CD4-positive, alpha-beta T cell treated with Interleukin-2 at 100 ng/mL for 4 hours (primary cell): ENCODE results near the gene MCM7.
A peak's percentile ranks its signal among the peaks of the same experiment; 100 is the strongest.

Source experiments
- DNase-seq: peaks from one replicate; pipeline ENCODE4 v3.0.0-alpha.2; 2020; ENCODE audit warnings: low spot score

The MCM7 gene

DNA sequence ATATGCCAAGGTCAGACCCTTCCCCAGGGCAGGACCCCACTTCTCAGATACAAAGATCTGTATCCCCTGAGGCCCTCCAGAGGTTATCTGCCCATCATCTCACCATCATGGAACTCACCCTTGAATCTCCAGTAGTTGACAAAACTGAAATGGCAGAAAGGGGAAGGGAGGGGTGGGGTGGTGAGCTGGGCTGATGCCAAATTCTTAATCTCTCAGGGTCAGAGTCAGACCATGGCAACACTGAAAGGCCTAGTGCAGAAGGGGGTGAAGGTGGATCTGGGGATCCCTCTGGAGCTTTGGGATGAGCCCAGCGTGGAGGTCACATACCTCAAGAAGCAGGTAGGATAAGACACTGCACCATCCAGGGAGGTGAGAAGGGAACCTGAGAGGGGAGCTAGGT, 21.4 kb upstream of the MCM7 start:
- no peak for DNase-seq

DNA sequence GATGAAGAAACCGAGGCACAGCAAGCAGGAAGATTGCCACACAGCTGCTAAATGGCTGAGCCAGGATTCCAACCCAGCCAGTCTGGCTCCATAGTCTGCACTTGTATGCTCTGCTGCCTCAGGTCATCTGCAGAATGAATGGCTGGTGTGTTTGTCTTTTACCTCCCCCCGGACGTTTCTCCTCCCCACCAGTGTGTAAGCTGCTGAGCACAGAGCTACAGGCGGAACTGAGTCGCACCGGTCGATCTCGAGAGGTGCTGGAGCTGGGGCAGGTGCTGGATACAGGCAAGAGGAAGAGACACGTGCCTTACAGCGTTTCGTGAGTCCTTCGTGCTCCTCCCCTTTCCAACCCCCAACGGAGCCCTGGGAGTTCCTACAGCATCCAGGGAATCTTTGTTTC, 20.9 kb upstream of the MCM7 start:
- no peak for DNase-seq

DNA sequence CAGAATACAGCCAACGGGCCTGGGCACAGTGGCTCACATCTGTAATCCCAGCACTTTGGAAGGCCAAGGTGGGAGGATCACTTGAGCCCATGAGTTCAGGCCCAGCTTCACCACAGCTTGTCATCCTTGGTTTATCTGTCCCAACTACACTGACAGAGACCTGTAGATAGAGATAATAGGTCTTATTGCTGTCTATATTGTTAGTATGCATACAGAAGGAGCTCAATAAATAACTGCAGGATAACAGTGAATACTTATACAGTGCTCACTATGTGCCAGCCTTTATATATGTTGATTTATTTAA, 19.5 kb upstream of the MCM7 start:
- no peak for DNase-seq

DNA sequence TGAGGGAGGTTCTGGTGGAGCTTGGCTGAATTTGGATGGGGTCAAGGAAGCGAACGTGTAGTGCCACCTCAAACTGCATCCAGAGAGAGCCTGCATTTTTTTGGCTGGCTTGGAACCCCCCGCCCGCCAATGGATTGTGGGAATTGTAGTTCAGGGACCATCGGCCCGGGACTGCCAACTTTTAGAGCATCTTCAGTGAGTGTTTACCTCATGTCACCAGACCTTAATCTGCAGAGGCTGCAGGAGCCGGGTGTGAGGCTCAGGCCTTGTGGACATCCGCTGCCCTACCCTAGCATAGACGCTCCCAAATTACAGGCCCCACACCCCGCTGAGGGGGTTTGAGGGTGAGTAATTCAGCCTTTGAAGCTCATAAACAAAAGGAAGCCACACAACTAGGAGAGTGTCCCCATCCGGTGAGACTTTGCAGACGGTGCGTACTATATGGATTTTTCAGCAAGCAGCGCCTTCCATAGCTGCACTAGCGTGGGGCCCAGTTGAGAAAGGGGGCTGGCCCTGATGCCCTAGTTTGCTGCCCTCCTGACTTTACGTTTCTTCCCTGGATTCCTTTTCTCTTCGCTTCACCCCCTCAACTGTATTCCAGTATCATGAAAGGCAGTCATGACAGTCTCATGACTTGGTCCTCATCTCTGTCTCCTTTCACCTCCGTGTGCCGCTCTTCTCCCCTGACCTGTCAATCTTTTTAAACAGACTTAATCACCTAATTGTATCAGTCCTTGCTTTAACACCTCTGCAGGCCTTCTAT, 19.0 kb upstream of the MCM7 start:
- peak; percentile 83 for DNase-seq

DNA sequence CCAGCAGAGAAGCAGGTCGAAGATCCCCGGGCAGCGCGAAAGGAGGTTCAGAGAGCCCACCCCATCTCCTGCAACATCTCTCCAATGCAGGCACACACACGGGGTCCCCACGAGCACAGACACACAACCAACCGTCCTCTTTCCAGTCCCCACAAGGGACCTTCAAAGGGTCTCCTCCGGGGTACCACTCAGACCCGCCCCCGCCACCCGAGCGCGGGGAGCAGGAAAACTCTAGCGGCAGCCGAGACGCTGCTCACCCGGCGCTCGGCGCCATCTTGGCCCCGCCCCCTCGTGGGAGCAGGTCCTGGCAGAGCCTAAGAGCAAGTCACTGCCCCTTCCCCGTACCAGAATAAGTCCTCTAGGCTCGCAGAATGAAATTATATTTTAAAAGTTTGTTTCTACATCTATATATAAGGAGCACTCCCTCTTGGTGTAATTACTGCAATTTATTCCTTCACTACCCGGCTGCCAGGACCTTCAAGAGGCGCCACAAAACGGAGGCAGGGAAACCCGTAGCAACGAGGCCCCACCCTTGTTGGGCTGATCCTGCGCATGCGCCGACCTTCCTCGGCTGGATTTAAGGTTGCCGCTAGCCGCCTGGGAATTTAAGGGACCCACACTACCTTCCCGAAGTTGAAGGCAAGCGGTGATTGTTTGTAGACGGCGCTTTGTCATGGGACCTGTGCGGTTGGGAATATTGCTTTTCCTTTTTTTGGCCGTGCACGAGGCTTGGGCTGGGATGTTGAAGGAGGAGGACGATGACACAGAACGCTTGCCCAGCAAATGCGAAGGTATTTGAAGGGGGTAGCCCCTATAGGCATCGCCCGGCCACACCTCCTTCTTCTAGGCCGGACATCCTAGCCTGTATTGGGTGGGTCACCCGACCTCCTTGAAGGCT, 18.1 kb upstream of the MCM7 start, which contains the start of the genes CNPY4 and TAF6:
Gene CNPY4, plus strand, starts transcription at position 563 of the 898 bp plus-strand sequence. Its CDS starts 111 bp downstream, at position 674.
Gene TAF6, minus strand, starts transcription at position 287 of the 898 bp plus-strand sequence. CDS start 5,149 bp downstream, outside the sequence.
- DNase-seq: peak; percentile 97

DNA sequence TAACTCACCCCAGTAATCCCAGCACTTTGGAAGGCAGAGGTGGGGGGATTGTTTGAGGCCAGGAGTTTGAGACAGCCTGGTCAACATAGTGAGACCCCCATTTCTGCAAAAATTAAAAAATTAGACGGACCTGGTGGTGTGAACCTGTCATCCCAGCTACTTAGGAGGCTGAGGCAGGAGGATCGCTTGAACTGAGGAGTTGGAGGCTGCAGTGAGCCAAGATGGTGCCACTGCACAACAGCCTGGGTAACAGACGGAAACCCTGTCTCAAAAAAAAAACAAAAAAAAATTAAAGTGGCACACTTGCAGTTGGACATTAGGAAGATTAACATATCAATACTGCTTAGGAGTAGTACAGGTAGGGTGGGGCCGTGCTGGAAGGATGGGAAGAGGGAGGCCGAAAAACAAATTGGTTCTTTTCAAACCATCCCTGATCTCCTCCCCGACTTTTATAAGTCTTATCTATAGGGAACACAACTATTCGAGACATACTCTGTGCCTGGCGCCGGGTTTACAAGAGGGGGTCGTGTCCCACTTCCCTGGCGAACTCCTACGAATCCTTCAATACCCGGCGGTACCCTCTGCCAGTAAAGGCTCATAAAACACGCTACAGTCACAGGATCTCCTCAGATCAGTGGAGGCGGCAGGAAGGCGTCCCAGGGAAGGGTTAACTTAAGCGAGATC, 17.3 kb upstream of the MCM7 start:
- DNase-seq: no peak

DNA sequence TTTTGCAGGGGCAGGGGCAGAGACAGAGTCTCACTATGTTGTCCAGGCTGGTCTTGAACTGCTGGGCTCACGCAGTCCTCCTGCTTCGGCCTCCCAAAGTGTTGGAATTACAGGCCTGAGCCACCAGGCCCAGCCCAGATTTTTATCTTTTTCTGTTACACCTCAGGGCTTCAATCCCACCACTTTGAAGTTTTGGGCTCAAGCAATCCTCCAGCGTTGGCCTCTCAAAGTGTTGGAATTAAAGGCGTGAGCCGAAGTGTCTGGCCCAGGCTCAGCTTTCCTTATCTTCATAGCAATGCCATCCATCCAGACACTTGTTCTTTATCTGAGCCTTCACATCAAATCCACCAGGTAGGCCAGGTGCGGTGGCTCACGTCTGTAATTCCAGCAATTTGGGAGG, 13.8 kb upstream of the MCM7 start:
- no peak for DNase-seq

DNA sequence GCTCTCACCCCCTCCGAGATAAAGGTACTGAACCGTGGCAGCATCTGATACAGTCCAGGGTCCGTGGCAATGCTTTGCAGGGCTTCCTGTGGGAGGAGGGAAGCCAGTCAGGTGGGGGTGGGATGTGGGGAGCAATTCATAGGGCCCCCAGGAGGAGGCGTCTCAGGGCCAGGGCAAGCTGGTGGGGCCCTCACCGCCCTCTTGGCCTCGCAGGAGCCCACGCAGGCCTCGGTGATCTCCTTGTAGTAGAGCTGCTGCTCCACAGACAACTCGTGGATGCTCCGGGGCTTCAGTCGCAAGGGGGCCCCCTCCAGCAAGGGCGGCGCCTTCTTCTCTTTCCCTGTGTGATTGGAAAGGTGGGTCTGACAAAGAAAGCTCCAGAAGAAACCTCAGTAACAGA, 10.7 kb upstream of the MCM7 start:
- DNase-seq: no peak

DNA sequence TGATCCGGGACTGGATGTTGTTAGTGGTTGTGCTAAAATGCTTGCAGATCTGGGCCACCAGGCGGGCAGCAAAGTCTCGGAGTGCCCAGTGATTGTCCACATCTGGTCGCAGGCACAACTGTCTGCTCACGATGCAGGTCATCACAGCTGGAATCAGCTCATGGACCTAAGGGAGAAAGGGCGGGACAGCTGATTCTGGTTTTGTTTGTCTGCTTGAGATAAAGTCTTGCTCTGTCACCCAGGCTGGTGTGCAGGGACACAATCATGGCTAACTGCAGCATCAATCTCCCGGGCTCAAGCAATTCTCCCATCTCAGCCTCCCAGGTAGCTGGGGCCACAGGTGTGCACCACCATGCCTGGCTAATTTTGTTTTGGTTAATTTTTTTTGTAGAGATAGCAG, 10.0 kb upstream of the MCM7 start:
- DNase-seq: no peak

DNA sequence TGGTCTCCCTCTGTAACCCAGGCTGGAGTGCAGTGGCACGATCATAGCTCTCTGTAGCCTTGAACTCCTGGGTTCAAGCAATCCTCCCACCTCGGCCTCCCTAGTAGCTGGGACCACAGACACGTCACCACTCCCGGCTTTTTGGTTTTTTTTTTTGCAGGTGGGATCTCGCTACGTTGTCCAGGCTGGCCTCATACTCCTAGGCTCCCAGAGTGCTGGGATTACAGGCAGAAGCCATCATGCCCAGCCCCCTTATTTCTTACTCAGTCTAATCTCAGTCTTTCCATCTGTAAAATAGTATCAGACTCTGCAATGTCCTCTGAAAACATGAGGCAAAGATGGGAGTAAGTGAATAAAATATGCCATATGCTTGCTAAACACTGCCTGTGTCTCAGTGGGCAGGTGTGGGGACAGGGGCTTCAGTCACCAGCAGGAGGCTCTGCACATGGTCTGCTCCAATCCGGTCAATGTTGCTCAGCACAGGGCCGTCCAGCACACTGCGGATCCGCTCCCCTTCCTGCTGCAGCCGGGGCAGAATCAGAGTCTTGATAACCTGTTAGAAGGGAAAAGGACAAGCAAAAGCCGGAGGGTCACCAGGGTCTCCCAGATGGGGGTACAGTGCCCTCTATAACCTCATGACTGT, 8.4 kb upstream of the MCM7 start:
- no peak for DNase-seq

DNA sequence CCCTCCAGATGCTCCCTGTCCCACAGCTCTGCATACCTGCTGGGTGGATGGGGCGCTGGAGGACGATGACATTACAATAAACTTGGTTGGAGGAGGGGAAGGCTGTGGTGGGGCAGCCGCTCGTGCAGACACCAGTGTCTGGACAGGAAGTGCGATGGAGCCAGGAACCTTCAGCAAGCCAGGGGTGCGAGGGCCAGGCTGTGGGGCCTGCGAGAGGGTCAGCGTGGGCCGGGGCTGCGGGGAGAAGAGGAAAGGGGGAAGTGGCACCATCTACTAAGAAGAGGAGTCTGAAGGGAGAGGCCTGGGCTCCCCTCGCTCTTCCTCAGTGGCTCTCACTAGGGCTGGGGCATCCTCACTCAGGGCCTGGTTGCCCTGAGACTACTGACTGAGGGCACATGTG, 6.7 kb upstream of the MCM7 start:
- no peak for DNase-seq

DNA sequence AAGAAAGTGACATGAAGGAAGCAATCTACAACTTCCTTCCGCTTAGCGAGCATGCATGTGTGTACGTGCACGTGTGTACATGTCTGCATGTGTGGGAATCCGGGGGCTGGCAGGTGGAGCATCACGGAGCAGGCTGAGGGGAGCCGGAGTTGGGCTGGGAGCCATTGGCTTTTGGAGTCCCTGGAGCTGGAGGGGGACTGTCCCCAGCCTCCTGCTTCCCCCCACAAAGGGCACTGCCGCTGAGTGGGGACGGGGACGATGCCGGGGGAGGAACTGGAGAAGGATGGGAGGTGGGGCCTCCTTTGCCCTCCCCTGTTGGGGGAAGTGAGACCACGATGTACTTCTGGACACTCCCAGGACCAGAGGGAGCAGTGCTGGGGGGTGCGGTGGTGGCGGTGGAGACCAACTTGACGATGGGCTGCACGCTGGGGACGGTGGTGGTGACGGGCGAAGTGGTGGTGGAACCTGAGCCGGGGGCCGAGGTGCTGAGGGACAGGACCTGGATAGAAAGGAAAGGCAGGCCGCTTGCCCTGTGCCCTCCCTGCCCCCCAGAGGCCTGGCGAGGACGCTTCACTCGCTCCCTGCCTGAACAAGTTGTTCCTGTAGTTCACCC, 6.0 kb upstream of the MCM7 start:
- no peak for DNase-seq

DNA sequence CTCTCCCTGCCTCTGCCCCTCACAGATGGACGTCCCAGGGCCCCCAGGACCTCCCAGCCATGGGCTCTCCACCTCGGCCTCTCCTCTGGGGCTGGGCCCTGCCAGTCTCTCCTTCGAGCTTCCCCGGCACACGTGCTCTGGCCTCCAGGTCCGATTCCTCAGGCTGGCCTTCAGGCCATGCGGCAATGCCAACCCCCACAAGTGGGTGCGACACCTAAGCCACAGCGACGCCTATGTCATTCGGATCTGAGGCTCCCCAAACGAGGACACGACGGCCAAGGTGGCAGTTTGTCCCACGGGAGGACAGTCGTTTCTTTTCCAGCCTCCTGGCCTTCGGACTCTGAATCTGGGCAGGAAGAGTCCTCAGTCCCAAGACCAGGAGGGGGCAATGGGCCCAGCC, 5.4 kb upstream of the MCM7 start:
- no peak for DNase-seq

DNA sequence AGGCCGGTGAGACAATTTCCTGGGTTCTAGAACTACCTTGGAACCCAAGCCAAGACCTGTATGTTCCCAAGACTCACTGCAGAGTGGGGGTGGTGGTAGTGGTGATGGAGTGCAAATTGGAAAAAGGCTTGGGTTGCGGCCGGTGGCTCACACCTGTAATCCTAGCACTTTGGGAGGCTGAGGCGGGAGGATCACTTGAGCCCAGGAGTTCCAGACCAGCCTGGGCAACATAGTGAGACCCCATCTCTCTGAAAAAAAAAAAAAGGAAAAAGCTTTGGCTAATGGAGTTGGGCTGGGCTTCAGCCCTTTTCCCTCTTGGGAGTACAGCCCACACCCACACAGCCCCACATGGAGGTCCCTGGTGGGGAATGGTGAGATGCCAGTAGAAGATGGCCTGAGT, 4.3 kb upstream of the MCM7 start:
- DNase-seq: no peak

DNA sequence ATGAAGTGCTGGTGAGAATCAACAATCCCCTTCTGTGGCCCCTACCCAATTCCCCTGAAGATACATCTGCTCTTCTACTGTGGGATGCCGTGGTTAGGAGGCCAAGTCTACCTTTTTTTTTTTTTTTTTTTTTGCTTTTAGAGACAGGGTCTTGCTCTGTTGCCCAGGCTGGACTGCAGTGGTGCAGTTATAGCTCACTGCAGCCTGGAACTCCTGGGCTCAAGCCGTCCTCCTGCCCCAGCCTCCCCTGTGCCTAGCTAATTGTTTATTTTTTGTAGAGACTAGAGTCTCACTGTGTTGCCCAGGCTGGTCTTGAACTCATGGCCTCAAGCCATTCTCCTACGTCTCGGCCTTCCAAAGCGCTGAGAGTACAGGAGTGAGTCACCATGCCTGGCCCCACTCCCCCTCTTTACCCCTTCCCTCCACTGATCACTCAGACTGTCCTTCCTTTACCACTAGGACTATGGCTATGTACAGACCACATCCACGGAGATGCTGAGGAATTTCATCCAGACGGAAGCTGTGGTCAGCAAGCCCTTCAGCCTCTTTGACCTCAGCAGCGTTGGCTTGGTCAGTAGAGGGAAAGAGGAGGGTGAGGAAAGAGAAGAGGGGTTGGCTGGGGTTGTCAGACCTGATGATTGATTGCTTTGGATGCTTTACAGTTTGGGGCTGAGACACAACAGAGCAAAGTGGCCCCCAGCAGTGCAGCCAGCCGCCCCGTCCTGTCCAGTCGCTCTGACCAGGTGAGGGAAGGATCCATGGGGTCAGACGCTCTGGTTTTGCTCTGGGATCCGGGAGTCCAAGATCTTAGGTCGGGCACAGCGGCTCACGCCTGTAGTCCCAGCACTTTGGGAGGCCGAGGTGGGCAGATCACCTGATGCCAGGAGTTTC, 2.0 kb upstream of the MCM7 start:
- DNase-seq: no peak

DNA sequence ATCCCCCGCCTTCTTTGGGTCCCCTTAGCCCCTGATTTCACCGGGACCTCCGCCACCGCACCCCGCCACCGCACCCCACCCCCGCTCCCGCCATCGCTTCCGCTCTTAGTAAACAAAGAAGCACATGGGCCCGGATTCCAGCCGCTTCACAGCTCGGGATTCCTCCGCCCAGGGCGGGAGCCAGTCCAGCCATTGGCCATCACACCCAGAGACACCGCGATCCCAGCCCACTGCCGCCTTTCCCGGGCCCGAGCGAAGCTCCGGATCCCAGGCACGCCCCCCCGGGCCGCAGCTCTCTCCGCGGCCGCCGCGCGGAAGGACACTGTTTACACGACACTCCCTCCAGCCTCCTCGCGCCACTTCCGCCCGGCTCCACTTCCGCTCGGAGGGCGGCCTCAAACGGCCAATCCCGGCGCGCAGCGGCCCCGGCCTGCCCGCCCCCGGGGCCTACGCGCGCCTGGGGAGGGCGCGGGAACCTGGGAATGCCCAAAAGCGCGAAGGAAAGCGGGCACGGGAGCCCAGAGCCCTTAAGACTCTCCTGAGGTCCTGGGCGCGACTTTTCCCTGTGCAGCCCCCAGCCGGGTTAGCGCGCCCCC, 679 bp downstream of the MCM7 start:
- DNase-seq: peak; percentile 85

DNA sequence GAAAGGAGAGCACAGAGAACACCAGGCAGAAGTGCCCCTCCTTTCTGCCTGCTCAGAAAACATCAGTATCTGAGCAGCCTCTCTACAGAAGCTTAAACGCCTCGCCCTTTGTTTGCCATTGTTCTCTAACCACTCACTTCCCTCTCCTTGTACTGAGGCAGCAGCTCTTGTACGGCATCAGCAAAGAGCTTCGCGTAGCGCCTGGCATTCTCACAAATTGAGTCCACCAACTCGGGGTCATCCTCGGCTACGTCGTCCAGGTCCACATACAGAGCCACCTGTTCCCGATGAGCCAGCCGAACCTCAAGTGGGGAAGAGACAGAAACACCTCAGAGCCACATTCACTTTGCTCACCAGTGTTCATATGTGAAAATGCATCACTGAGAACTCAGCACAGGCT, 1.7 kb downstream of the MCM7 start:
- no peak for DNase-seq

DNA sequence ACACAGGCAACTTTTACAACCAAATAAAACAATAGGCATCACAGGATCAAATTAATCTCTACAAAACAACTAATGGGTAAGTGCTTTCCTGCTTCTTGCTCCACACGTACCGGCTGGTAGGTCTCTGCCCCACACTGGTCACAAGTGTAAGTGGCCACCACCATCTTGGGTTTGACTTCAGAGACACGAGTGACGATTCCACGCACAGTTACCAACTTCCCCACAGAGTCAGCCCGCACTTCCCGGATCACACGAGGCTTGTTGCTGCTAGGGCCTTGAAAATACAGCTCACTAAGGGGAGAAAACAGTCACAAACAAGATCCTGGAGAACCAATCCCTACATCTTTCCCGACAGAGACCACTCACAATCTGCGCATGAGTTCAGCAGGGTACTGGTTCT, 2.3 kb downstream of the MCM7 start:
- DNase-seq: no peak

DNA sequence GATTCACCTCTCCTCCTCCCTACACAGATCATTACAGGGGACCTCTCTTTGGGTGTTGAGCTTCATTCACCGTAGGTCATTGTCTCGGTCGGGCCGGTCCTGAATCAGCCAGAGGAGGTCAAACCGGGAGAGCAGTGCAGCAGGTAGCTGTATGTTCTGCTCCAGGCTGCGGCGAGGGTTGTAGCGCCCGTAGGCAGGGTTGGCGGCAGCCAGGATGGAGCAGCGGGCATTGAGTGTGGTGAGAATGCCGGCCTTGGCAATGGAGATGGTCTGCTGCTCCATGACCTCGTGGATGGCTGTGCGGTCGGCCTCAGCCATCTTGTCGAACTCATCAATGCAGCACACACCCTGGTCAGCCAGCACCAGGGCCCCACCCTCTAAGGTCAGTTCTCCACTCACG, 5.5 kb downstream of the MCM7 start:
- DNase-seq: no peak

DNA sequence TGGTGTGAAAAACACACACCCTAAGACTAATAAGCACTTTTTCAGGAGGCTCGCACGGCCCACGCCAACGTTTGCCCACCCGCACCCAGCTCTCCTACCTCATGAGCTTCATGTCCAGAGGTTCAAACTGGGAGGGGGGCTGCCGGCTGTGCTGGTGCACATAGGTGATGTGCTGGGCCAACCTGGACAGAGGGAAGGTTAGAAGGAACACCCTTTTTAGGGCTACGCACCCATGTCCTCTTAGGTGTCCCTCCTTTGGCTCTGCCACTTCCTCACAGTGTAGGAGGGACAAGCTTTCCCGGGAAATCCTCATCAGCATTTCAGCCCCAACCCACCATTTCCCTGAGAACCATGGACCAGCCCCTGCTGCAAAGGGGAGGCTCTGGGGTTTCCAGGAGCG, 5.9 kb downstream of the MCM7 start:
- DNase-seq: no peak
